Measurements from ENCODE around the gene LMBRD1.

LMBRD1 gene

GRCh38 chr6:69627625-69628024, 169.2 kb downstream of the LMBRD1 start:
- DNase-seq: no peak

DNA sequence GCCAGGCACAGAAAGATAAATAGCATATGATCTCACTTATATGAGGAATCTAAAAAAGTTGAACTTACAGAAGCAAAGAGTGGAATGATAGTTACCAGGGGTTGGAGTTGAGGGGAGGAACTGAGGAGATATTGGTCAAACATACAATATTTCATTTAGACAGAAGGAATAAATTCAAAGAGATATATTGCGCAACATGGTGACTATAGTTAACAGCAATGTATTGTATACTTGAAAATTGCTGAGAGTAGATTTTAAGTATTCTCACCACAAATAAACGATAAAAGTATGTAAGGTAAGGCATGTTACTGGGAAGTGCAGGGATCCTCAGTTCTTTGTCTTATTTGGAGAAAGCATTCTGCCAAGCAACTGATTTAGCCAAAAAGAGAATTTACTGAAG, 171.9 kb downstream of the LMBRD1 start:
- DNase-seq: no peak
